Measurements from ENCODE around the gene HOXB3.

Gene HOXB3

GRCh38 chr17:48510761-48511604 is 79.1 kb downstream of the HOXB3 start:
- ATAC-seq, result no peak
- TF ChIP-seq SNAI2 (CRISPR knock-in tag; IDR thresholded peaks at IDR 0.05), result no peak
- no peak for TF ChIP-seq BACH2 (CRISPR knock-in tag; IDR thresholded peaks at IDR 0.05; ENCODE audit: borderline replicate concordance)
- TF ChIP-seq ARNTL (CRISPR knock-in tag; IDR thresholded peaks at IDR 0.05; ENCODE audit: borderline replicate concordance, low read depth), result no peak
- TF ChIP-seq TCF4 (CRISPR knock-in tag; IDR thresholded peaks at IDR 0.05; ENCODE audit: borderline replicate concordance), result no peak
- TF ChIP-seq ZC3H10 (CRISPR knock-in tag; IDR thresholded peaks at IDR 0.05), result no peak
- TF ChIP-seq ZFP3 (CRISPR knock-in tag; IDR thresholded peaks at IDR 0.05), result no peak
- no peak for TF ChIP-seq ZNF565 (CRISPR knock-in tag; conservative IDR thresholded peaks at IDR 0.05; ENCODE audit: low read depth)
- TF ChIP-seq PATZ1 (CRISPR knock-in tag; IDR thresholded peaks at IDR 0.05; ENCODE audit: borderline replicate concordance), result no peak
- TF ChIP-seq RARB (CRISPR knock-in tag; IDR thresholded peaks at IDR 0.05), result no peak
- no peak for TF ChIP-seq CREB5 (CRISPR knock-in tag; IDR thresholded peaks at IDR 0.05; ENCODE audit: low read depth)
- no peak for TF ChIP-seq TSHZ2 (CRISPR knock-in tag; IDR thresholded peaks at IDR 0.05)
- TF ChIP-seq ESRRG (CRISPR knock-in tag; IDR thresholded peaks at IDR 0.05), result no peak
- no peak for TF ChIP-seq POU6F1 (CRISPR knock-in tag; IDR thresholded peaks at IDR 0.05; ENCODE audit: borderline replicate concordance, low read depth)
- TF ChIP-seq GLIS3 (CRISPR knock-in tag; IDR thresholded peaks at IDR 0.05), result no peak
- no peak for TF ChIP-seq CSRNP3 (CRISPR knock-in tag; IDR thresholded peaks at IDR 0.05)

GRCh38 chr17:48510381-48510760 is 79.7 kb downstream of the HOXB3 start:
- no peak for ATAC-seq
- TF ChIP-seq OSR1 (CRISPR knock-in tag; IDR thresholded peaks at IDR 0.05) (no peak), ESRRG (CRISPR knock-in tag; IDR thresholded peaks at IDR 0.05) (no peak), ISL1 (CRISPR knock-in tag; IDR thresholded peaks at IDR 0.05) (no peak), PPARA (CRISPR knock-in tag; IDR thresholded peaks at IDR 0.05; ENCODE audit: borderline replicate concordance) (no peak), PATZ1 (CRISPR knock-in tag; IDR thresholded peaks at IDR 0.05; ENCODE audit: borderline replicate concordance) (no peak), ZNF565 (CRISPR knock-in tag; conservative IDR thresholded peaks at IDR 0.05; ENCODE audit: low read depth) (no peak), CSRNP3 (CRISPR knock-in tag; IDR thresholded peaks at IDR 0.05) (no peak), BACH2 (CRISPR knock-in tag; IDR thresholded peaks at IDR 0.05; ENCODE audit: borderline replicate concordance) (no peak), SNAI2 (CRISPR knock-in tag; IDR thresholded peaks at IDR 0.05) (no peak), CSDC2 (CRISPR knock-in tag; IDR thresholded peaks at IDR 0.05) (no peak), ZNF70 (CRISPR knock-in tag; IDR thresholded peaks at IDR 0.05) (no peak), TSHZ2 (CRISPR knock-in tag; IDR thresholded peaks at IDR 0.05) (no peak), ZNF8 (CRISPR knock-in tag; IDR thresholded peaks at IDR 0.05) (no peak), RARB (CRISPR knock-in tag; IDR thresholded peaks at IDR 0.05) (no peak), TCF4 (CRISPR knock-in tag; IDR thresholded peaks at IDR 0.05; ENCODE audit: borderline replicate concordance) (no peak), GLIS3 (CRISPR knock-in tag; IDR thresholded peaks at IDR 0.05) (no peak)

Measured in SK-N-SH treated with all-trans-retinoic acid at 6 μM for 48 hours (cell line).